ENCODE measurements around the gene HIP1.
A peak's percentile ranks its signal among the peaks of the same experiment; 100 is the strongest.
"Not testable (repeated sequence)": the region's sequence is repeated elsewhere in the genome, so short reads cannot be mapped to it uniquely, and the experiment has no call there.

HIP1 gene

DNA sequence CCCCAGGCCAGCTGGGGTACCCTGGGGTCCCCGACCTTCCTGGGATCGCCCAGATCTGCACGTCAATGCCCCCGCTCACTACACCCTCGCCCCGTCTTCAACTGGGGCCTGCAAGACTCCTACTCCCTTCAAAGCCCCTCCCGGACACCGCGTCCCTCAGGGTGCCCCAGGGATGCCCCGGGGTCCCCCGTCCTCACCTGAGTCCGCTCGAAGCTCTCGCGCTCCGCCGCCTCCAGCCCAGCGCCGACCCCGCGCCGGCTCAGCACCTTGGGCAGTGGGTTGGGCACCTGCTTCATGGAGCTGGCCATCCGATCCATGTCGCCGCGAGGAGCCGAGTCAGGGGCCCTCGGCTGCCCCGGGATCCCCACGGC lies at the start of gene HIP1:
HIP1 (minus strand) TSS at position 338 of the 371 bp plus-strand sequence; CDS start at position 317, 21 bp downstream.
- no peak for DNase-seq

DNA sequence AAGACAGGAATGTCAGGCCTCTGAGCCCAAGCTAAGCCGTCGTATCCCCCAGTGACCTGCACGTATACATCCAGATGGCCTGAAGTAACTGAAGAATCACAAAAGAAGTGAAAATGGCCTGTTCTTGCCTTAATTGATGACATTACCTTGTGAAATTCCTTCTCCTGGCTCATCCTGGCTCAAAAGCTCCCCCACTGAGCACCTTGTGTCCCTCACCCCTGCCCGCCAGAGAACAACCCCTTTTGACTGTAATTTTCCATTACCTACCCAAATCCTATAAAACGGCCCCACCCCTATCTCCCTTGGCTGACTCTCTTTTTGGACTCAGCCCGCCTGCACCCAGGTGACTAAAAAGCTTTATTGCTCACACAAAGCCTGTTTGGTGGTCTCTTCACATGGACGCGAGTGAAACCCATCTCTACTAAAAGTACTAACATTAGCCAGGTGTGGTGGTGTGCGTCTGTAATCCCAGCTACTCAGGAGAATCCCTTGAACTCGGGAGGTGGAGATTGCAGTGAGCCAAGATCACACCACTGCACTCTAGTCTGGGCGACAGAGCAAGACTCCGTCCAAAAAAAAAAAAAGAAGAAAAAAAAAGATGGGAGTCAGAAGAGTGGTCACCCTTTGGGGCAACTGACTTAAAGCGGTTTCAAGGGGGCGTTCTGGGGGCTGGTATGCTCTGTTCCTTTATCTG lies 49.6 kb upstream of the HIP1 start:
- DNase-seq: not testable (repeated sequence)

DNA sequence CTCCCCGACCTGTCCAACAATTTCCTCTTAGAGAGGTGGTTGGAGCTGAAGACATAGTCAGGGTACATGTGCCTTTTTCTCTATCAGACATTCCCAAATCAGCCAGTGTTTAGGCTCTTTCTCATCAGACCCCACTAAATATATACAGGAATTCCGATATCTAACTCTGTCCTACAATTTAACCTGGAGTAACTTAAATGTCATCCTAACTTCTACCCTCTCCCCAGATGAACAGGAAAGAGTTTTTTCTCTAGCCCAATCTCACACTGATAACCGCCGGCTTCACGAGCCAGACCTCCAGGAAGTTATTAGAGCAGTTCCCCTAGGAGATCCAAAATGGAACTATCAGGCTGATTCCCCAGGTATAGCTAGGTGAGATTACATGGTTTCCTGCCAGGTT lies 44.3 kb upstream of the HIP1 start:
- not testable (repeated sequence) for DNase-seq

DNA sequence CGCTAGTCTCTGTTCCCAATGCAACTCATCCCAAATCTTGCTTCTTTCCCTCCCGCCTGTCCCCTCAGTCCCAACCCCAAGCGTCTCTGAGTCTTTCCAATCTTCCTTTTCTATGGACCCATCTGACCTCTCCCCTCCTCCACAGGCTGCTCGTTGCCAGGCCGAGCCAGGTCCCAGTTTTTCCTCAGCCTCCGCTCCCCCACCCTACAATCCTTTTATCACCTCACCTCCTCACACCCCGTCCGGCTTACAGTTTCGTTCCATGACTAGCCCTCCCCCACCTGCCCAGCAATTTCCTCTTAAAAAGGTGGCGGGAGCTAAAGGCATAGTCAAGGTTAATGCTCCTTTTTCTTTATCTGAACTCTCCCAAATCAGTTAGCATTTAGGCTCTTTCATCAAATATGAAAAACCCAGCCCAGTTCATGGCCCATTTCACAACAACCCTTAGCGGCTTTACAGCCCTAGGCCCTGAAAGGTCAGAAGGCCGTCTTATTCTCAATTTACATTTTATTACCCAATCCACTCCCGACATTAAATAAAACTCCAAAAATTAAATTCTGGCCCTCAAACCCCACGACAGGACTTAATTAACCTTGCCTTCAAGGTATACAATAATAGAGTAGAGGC lies 42.0 kb upstream of the HIP1 start:
- not testable (repeated sequence) for DNase-seq

DNA sequence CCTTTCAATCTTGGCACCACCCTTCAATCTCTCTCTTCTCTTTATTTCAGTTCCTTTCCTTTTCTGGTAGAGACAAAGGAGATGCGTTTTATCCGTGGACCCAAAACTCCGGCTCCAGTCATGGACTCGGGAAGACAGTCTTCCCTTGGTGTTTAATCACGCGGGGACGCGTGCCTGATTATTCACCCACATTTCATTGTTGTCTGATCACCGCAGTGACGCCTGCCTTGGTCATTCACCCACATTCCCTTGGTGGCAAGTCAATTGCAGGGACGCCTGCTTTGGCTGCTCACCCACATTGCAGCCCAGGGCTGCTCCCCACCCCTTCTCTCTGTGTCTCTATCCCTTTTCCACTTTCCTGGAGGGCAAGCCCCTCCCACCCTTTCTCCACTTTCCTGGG lies 40.8 kb upstream of the HIP1 start:
- not testable (repeated sequence) for DNase-seq

DNA sequence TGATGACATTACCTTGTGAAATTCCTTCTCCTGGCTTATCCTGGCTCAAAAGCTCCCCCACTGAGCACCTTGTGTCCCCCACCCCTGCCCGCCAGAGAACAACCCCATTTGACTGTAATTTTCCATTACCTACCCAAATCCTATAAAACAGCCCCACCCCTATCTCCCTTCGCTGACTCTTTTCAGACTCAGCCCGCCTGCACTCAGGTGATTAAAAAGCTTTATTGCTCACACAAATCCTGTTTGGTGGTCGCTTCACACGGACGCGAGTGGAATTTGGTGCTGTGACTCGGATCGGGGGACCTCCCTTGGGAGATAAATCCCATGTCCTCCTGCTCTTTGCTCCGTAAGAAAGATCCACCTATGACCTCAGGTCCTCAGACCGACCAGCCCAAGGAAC lies 40.3 kb upstream of the HIP1 start:
- not testable (repeated sequence) for DNase-seq

DNA sequence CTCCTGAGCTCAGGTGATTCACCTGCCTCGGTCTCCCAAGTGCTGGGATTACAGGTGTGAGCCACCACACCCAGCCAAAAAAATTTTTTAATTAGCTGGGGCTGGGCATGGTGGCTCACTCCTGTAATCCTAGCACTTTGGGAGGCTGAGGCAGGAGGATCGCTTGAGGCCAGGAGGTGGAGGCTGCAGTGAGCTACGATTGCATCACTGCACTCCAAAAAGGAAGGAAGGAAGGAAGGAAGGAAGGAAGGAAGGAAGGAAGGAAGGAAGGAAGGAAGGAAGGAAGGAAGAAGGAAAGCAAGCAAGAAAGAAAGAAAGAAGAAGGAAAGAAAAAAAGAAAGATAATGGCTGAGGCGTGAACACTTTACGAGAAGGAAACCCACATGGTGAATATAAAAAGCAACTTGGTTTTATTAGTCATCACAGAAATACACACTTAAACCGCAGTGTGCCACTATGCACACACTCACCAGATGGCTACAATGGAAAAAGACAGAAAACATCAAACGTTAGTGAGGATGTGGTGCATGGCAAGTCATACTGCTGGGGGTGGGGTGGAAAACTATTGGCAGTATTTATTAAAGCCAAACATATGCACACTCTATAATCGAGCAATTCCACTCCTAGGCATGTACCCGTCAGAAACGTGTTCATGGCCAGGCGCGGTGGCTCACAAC lies 37.7 kb upstream of the HIP1 start:
- DNase-seq: no peak

DNA sequence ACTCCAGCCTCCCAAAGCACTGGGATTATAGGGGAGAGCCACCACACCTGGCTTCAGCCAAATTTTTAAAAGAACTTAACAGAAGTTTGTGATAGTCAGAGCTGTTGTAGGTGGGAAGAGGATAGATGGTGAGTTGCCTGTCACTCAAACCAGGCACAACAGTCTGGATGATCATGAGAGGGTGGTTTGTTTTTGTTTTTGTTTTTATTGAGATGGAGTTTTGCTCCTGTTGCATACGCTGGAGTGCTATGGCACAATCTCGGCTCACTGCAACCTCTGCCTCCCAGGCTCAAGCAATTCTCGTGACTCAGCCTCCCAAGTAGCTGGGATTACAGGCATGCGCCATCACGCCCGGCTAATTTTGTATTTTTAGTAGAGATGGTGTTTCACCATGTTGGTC lies 35.2 kb upstream of the HIP1 start:
- not testable (repeated sequence) for DNase-seq

DNA sequence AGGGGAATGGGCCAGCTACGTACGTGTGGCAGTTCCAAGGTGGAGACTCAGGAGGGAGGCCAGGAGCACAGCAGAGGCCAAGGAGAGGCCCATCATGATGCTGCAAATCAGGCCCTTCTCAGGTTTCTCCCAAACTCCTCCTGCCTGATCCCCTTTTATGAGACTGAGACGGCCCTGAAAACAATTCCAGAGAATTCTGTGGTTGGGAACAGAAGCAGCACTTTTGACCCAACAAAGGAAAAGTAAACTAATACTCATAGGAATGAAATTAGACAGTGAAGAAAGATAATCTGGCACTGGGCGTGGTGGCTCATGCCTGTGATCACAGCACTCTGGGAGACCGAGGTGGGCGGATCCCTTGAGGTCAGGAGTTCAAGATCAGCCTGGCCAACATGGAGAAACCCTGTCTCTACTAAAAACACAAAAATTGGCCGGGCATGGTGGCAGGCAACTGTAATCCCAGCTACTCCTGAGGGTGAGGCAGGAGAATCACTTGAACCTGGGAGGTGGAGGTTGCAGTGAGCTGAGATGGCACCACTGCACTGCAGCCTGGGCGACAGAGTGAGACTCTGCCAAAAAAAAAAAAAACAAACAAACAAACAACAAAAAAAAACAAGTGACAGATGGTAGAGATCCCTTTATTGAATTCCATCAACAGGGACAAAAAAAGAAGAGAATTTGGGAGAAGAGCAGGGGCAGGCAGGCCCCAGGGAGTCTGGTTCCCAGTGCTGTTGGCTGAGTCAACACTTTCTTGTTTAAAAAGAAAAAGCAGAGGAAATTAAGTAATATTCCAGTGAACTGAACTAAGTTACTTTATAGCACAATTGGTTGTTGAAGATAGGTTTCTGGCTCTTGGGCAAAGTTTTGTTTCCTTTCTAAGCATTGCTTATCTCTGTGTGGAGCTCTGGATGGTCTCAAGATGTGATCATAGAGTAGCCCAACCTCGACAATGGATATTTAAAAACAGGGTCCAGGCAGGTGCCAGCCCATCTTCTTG lies 33.6 kb upstream of the HIP1 start, which contains the start of gene CCL26:
CCL26 (minus strand) TSS at position 131 of the 997 bp plus-strand sequence; CDS start at position 96, 35 bp downstream.
- DNase-seq: no peak

DNA sequence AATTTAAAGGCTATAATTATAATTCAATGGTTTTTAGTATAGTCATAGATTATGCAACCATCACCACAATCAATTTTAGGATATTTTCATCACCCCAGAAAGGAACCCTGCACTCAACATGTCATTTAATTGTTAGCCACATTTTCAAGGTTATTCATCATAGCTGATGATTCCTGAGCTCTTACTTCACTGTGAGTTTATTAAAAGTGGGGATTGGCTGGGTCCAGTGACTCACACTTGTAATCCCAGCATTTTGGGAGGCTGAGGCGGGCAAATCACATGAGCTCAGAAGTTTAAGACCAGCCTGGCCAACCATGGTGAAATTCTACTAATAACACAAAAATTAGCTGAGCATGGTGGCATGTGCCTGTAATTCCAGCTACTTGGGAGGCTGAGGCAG lies 32.5 kb upstream of the HIP1 start:
- no peak for DNase-seq

DNA sequence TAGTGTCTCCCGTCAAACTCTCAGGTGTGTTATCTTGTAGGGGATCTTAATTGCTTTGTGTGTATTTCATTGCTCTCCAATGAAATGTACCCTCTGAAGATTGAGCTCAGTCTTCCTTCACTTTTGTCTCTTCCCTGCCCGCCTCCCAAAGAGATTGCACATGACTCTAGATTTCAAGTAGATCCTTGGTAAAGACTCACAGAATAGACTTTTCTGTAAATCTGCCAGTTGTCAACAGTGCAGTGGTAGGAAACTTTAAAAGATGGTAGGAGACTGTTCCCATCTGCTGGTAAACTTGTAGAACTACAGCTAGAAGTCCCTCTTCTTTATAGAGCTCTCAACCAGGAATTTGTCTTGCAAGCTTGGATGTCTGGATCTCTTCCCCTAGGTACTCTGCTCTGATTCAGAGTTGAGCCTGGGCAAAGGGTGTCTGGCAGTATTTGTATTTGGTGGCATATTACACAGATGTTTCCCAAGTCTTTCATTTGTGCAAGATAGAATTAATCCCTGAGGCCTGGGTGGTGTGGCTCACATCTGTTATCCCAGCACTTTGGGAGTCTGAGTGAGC lies 23.7 kb upstream of the HIP1 start:
- peak; percentile 56 for DNase-seq

DNA sequence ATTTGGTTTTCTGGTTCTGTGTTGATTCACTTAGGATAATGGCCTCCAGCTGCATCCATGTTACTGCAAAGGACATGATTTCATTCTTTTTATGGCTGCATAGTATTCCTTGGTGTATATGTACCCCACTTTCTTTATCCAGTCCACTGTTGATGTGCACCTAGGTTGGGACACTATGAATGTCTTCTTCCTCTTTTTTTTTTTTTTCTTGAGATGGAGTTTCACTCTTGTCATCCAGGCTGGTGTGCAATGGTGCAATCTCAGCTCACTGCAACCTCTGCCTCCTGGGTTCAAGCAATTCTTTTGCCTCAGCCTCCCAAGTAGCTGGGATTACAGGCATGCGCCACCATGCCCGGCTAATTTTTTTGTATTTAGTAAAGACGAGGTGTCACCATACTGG lies 23.1 kb upstream of the HIP1 start:
- DNase-seq: not testable (repeated sequence)

DNA sequence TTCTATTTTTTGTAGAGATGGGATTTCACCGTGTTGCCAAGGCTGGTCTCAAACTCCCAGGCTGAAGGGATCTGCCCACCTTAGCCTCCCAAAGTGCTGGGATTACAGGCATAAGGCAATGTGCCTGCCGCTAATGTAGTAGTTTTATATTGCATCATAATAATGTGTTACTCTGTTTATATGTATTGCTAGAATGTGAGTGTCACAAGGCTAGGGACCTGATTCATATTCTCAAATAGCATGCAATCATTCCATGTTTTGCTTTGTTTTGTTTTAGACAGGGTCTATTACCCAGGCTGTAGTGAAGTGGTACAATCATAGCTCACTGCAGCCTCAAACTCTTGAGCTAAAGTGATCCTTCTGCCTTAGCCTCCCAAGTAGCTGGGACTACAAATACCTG lies 19.8 kb upstream of the HIP1 start:
- no peak for DNase-seq

DNA sequence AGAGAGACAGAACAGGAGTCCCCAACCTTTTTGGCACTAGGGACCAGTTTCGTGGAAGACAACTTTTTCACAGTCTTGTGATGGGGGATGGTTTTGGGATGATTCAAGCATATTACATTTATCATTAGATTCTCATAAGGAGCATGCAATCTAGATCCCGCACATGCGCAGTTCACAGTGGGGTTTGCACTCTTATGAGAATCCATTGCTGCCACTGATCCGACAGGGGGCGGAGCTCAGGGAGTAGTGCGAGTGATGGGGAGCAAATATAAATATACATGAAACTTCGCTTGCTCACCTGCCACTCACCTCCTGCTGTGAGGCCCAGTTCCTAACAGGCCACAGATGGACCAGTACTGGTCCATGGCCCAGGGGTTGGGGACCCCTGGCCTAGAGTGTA lies 19.1 kb upstream of the HIP1 start:
- DNase-seq: no peak

DNA sequence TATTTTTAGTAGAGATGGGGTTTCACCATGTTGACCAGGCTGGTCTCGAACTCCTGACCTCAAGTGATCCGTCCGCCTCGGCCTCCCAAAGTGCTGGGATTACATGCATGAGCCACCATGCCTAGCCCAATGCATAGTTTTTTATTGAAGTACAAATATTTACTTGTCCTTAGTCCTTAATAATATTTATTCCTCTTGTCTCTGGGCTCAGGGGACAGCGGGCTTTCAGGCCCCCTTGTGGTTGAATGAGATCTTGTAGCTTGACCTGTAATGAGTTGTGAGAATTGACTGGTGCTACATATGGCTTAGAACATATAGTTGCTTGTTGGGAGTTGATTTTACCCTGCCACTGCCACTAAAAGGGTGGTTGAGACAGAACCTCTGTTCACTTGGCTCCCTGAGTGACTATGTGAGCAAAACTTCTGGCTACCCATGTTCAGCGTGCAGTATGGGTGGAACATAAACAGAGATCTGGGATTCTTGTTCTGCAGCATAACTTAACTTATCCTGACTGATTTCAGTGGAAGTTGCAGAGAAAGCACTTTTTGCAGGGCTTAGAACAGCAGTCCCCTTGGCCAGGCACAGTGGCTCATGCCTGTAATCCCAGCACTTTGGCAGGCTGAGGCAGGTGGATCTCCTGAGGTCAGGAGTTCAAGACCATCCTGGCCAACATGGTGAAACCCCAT lies 18.4 kb upstream of the HIP1 start:
- peak; percentile 18 for DNase-seq

DNA sequence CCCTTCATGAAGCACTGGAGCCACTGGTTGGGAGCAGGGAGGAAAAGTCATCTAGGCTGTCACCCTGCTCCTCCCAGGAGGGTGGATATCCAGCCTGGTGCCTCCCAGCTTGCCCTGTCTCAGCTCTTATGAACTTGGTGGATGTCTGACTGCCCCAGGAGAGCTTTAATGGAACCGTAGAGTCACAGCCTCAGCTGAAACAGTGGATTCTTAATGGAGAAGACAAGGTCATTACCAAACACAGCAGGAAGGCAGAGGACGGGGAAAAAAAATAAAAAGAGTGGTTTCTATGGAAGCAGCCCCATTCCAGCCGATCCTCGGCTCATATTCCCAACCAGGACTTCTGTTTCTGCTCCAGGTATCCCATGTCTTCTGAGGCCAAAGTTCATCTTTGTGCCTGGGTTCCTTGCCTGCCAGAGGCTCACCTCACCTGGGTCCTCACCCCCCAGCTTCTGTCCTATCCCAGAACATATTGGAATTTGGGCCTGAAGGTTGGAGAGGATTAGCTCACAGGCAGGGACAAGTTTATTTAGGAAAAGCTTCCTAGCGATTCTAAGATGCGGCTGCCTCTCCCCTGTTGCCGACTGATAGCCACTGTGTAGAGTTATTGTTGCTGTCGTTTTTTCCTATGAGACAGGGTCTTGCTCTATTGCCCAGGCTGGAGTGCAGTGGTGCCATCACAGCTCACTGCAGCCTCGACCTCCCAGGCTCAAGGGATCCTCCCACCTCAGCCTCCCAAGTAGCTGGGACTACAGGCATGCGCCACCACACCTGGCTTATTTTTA lies 17.7 kb upstream of the HIP1 start:
- no peak for DNase-seq

DNA sequence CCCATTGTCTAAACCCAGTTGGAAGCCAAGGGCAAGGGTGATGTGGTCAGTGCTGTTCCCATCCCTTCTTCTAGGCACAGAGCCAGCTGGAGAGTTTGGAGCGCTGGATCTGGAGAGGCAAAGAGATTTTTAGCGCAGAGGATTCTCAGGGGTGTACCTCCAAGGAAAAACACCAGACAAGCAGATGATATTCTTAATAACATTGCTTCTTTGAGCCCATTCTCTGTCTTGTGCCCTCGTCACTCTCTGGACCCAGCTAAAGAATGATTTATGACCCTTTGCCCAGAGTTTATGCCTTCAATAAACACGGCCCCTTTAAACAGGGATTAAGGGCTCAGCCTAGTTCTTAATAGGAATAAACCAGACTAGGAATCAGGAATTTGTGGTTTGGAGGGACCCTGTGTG lies 4.7 kb upstream of the HIP1 start:
- no peak for DNase-seq

DNA sequence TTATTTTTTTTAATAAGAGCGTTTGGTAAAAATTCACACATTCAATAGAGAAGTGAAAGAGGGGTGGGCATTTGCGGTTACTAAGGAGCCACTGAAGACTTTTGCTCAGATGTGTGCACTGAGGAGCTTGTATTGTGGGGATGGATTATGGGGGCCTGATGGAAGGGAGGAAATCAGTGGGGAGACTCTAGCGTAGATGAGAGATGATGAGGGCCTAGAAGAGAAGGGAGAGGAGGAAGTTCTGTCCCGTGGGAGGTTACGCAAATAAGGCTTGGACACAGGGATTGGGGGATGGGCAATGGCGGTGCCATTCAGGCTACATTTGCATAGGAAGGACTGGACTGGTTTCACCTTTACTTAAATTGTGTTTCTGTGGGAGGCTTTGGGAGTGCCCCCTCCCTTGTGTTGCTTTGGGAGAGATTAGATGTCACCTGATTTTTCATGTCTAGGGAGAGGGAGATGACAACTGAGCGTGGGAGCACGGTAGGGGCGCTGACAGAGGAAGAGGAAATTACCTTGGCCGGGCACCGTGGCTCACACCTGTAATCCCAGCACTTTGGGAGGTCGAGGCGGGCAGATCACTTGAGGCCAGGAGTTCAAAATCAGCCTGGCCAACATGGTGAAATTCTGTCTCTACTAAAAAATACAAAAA lies 2.2 kb upstream of the HIP1 start:
- no peak for DNase-seq

DNA sequence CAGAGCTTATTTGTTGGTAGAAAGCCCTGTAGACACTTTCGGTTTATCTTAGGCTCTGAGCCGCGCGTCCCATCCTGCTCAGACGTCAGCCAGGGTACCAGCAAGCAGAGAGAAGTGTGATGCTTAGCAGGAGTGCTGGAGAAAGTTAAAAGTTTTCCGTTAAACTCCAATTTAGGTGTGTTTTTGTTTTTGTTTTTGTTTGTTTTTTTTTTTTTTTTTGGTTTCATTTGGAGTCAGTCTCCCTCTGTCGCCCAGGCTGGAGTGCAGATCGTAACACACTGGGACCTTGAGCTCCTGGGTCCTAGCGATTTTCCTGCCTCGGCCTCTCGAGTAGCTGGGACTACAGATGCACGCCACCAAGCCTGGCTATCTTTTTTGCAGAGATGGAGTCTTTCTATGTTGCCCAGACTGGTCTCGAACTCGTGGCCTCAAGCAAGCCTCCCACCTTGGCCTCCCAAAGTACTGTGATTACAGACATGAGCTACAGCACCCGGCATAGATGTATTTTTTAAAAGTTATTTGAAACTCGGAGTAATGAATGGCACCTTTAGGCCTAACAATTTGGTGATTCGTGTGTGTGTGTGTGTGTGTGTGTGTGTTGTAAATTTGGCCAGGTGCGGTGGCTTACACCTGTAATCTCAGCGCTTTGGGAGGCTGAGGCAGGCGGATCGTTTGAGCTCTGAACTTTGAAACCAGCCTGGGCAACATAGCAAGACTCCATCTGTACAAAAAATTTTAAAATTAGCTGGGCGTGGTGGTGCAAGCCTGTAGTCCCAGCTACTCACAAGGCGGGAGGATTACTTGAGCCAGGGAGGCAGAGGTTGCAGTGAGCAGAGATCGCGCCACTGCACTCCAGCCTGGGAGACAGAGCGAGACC lies 1.3 kb upstream of the HIP1 start:
- DNase-seq: no peak
